IMR-90 (cell line): Measurements from ENCODE around the gene TENM3. TPM values are rescaled to one million over a fixed set of nuclear protein-coding genes. Genes with fewer than 3 reads are reported as not detected.

Experiments
- ATAC-seq: fragments of 200-7000 bp; cut with Tn5 transposase; 2 replicates; pipeline ENCODE4 v1.9.1; 2020; ENCODE audit warnings: low read depth, mild to moderate bottlenecking, moderate library complexity
- BruUV-seq: library from RNA; stranded (reverse); fragments of 400-500 nt; replicated peaks from 2 replicates; lab custom pipeline; 2021; lab: Mats Ljungman, UMichigan
- CTCF ChIA-PET: fragments of 300-600 bp; formaldehyde crosslinking; extraction: SDS; loops from one replicate; lab custom pipeline; 2021; ENCODE audit warnings: antibody characterized with exemption; lab: Yijun Ruan, JAX
- POLR2A ChIA-PET: fragments of 300-600 bp; sonication (Branson Sonifier 250); formaldehyde crosslinking; loops from one replicate; lab custom pipeline; 2022; ENCODE audit warnings: antibody characterized with exemption; ENCODE audit not compliant: unreplicated experiment; lab: Charles Lee
- DNase-seq: peaks from one replicate; pipeline ENCODE4 v3.0.0; 2013
- H2AFZ ChIP-seq: replicated peaks from 2 replicates; pipeline ENCODE3; 2013; ENCODE audit warnings: low read length, mild to moderate bottlenecking; ENCODE audit not compliant: poor library complexity
- H2AK5ac ChIP-seq: 2 replicates; pipeline ENCODE4 v1.6.1; 2013; ENCODE audit warnings: low read depth, low read length, inconsistent platforms
- H2AK9ac ChIP-seq: replicated peaks from 2 replicates; pipeline ENCODE3; 2013; ENCODE audit warnings: mild to moderate bottlenecking, low read depth, low read length, moderate library complexity; ENCODE audit not compliant: poor library complexity
- H2BK120ac ChIP-seq: 2 replicates; pipeline ENCODE4 v1.6.1; 2013; ENCODE audit warnings: low read depth, low read length, inconsistent platforms
- H2BK15ac ChIP-seq: 3 replicates; pipeline ENCODE4 v1.6.1; 2013; ENCODE audit warnings: low read depth, low read length, inconsistent platforms
- H2BK20ac ChIP-seq: 2 replicates; pipeline ENCODE4 v1.6.1; 2013; ENCODE audit warnings: low read depth, mild to moderate bottlenecking, inconsistent platforms, low read length, moderate library complexity
- H2BK5ac ChIP-seq: 2 replicates; pipeline ENCODE4 v1.6.1; 2013; ENCODE audit warnings: mild to moderate bottlenecking, low read depth, low read length, inconsistent platforms; ENCODE audit not compliant: poor library complexity, severe bottlenecking
- H3K14ac ChIP-seq: replicated peaks from 2 replicates; pipeline ENCODE4 v1.6.1; 2013; ENCODE audit warnings: low read depth, low read length, inconsistent platforms
- H3K18ac ChIP-seq: 2 replicates; pipeline ENCODE4 v1.6.1; 2013; ENCODE audit warnings: low read depth, low read length, control low read depth
- H3K23ac ChIP-seq: 2 replicates; pipeline ENCODE4 v1.6.1; 2013; ENCODE audit warnings: low read depth, low read length, inconsistent platforms
- H3K27ac ChIP-seq: 2 replicates; pipeline ENCODE4 v1.5.1; 2013; ENCODE audit warnings: mild to moderate bottlenecking, control low read depth, low read length; ENCODE audit not compliant: insufficient read depth
- H3K27me3 ChIP-seq: 2 replicates; pipeline ENCODE4 v1.6.1; 2013; ENCODE audit warnings: low read length; ENCODE audit not compliant: control insufficient read depth, insufficient read depth
- H3K36me3 ChIP-seq: 2 replicates; pipeline ENCODE4 v1.6.1; 2013; ENCODE audit warnings: low read length, mixed read lengths; ENCODE audit not compliant: control insufficient read depth, insufficient read depth
- H3K4ac ChIP-seq: 2 replicates; pipeline ENCODE4 v1.6.1; 2013; ENCODE audit warnings: low read depth, low read length, inconsistent platforms
- H3K4me1 ChIP-seq: 2 replicates; pipeline ENCODE4 v1.6.1; 2013; ENCODE audit warnings: low read length, mixed read lengths; ENCODE audit not compliant: control insufficient read depth, insufficient read depth
- H3K4me2 ChIP-seq: 2 replicates; pipeline ENCODE4 v1.6.1; 2013; ENCODE audit warnings: low read depth, mild to moderate bottlenecking, control low read depth, low read length, moderate library complexity
- H3K4me3 ChIP-seq: 2 replicates; pipeline ENCODE4 v1.5.1; 2013; ENCODE audit warnings: low read depth, mild to moderate bottlenecking, control low read depth, low read length, moderate library complexity; ENCODE audit not compliant: insufficient read depth
- H3K56ac ChIP-seq: 2 replicates; pipeline ENCODE4 v1.6.1; 2013; ENCODE audit warnings: low read length, inconsistent platforms; ENCODE audit not compliant: insufficient read depth; ENCODE audit errors: extremely low read depth
- H3K79me1 ChIP-seq, 2 experiments: 2 replicates each; pipeline ENCODE4 v1.6.1; 2013; ENCODE audit warnings: low read length in 2 of 2, inconsistent platforms in 1 of 2, low read depth in 1 of 2
- H3K9ac ChIP-seq: 2 replicates; pipeline ENCODE4 v1.6.1; 2013; ENCODE audit warnings: low read depth, low read length, control low read depth
- H3K9me1 ChIP-seq: 2 replicates; pipeline ENCODE4 v1.6.1; 2013; ENCODE audit warnings: low read length, inconsistent platforms; ENCODE audit not compliant: insufficient read depth
- H3K9me3 ChIP-seq: 2 replicates; pipeline ENCODE4 v1.6.1; 2013; ENCODE audit warnings: low read length; ENCODE audit not compliant: control insufficient read depth, insufficient read depth
- H4K20me1 ChIP-seq: 2 replicates; pipeline ENCODE4 v1.6.1; 2013; ENCODE audit warnings: low read length, inconsistent platforms; ENCODE audit not compliant: insufficient read depth
- H4K5ac ChIP-seq: 2 replicates; pipeline ENCODE4 v1.6.1; 2013; ENCODE audit warnings: mild to moderate bottlenecking, low read depth, low read length, control low read depth
- H4K8ac ChIP-seq, 2 experiments: 2 replicates each; pipeline ENCODE4 v1.6.1; 2013; ENCODE audit warnings: low read depth in 2 of 2, low read length in 2 of 2, control low read depth in 1 of 2, inconsistent platforms in 1 of 2
- H4K91ac ChIP-seq: 2 replicates; pipeline ENCODE4 v1.6.1; 2013; ENCODE audit warnings: low read depth, low read length, inconsistent platforms; ENCODE audit not compliant: insufficient read depth
- BHLHE40 ChIP-seq: fragments of 150-350 bp; IDR thresholded peaks from 2 replicates; pipeline ENCODE4 v1.6.1; 2016; ENCODE audit warnings: mild to moderate bottlenecking, low read depth, low read length
- POLR2A ChIP-seq: IDR thresholded peaks from 2 replicates; pipeline ENCODE4 v1.6.1; 2012; ENCODE audit warnings: mild to moderate bottlenecking, low read depth, low read length
- WGBS, 2 experiments: methylation state at CpG; one replicate each; pipeline versions ENCODE4 v1.1.5 to v1.1.7; 2013; ENCODE audit warnings: missing lambda C conversion rate in 2 of 2; ENCODE audit not compliant: insufficient read length in 1 of 2; ENCODE audit errors: extremely low coverage in 2 of 2; 5-methylcytosine and 5-hydroxymethylcytosine counted together
- dilution Hi-C: fragments of 300-500 bp; cut with HindIII; formaldehyde crosslinking; loops from one replicate; pipeline ENCODE4 v1.14.3; 2018; ENCODE audit warnings: low sequenced_read_pairs; ENCODE audit not compliant: unreplicated experiment
- in situ Hi-C: fragments of 300-500 bp; cut with MboI; formaldehyde crosslinking; loops from 3 replicates; pipeline ENCODE4 v1.14.3; 2019; ENCODE audit warnings: low sequenced_read_pairs, inconsistent platforms, mixed read lengths
- intact Hi-C: fragments of 100-400 bp; cut with micrococcal nuclease; formaldehyde crosslinking; loops from 2 replicates; pipeline ENCODE4 v1.10.0; 2022
- polyA plus RNA-seq, 3 experiments: library from polyadenylated mRNA; depleted of rRNA; stranded (reverse); fragments of >200 nt; gene quantifications; 2 replicates each; pipeline ENCODE4 v1.2.3, GENCODE V29; 2012; ENCODE audit warnings: low replicate concordance in 1 of 3
- total RNA-seq: library from RNA; depleted of rRNA; stranded (reverse); fragments of >200 nt; gene quantifications from 2 replicates; pipeline ENCODE4 v1.2.3, GENCODE V29; 2012
- TF ChIP-seq, protein P1 (sequence below): fragments of 150-350 bp; IDR thresholded peaks from 2 replicates; pipeline ENCODE4 v1.6.1; 2016; ENCODE audit warnings: low read depth, mild to moderate bottlenecking, low read length, moderate library complexity, borderline replicate concordance

The TENM3 gene
- total and polyA plus RNA-seq, 2 of the 4 experiments (the other 2 are of a cell fraction): 29.9 to 173 TPM

- H4K5ac ChIP-seq: no peak overlapping the region
- no peak overlapping the region for H2BK20ac ChIP-seq
- H3K4me2 ChIP-seq: no peak overlapping the region
- no TSS peak for BruUV-seq
- H2AFZ ChIP-seq: no peak overlapping the region
- POLR2A ChIA-PET: no interaction called here
- intact Hi-C loops (no loop called here), dilution Hi-C loops (no loop called here), in situ Hi-C loops (no loop called here)
- H3K9me3 ChIP-seq: peaks cover 3% of the 10 kb centered on the region; the same call in 1 of the 2 replicates
- H2AK5ac ChIP-seq: no peak overlapping the region
- no peaks in the 10 kb centered on the region for H3K9me1 ChIP-seq
- no CpG with 5 or more reads among the region's 5 CpGs for WGBS, 2 experiments
- H3K79me1 ChIP-seq: no peaks in the 10 kb centered on the region
- H3K14ac ChIP-seq: no peak overlapping the region
- no peak overlapping the region for H3K4me3 ChIP-seq
- DNase-seq (no peak), ATAC-seq (no peak)
- no peak overlapping the region for H3K18ac ChIP-seq
- H3K4ac ChIP-seq: no peak overlapping the region
- H3K9ac ChIP-seq: no peak overlapping the region
- H3K56ac ChIP-seq: no peak overlapping the region
- TF ChIP-seq BHLHE40: no peak
- TF ChIP-seq, protein P1, sequence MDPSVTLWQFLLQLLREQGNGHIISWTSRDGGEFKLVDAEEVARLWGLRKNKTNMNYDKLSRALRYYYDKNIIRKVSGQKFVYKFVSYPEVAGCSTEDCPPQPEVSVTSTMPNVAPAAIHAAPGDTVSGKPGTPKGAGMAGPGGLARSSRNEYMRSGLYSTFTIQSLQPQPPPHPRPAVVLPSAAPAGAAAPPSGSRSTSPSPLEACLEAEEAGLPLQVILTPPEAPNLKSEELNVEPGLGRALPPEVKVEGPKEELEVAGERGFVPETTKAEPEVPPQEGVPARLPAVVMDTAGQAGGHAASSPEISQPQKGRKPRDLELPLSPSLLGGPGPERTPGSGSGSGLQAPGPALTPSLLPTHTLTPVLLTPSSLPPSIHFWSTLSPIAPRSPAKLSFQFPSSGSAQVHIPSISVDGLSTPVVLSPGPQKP: no peak
- no peak for TF ChIP-seq POLR2A
- H2AK9ac ChIP-seq: no peak overlapping the region
- no peak overlapping the region for H3K27ac ChIP-seq
- CTCF ChIA-PET: no interaction called here
- no peak overlapping the region for H2BK15ac ChIP-seq
- no peaks in the 10 kb centered on the region for H3K27me3 ChIP-seq
- H3K4me1 ChIP-seq: no peaks in the 10 kb centered on the region
- no peak overlapping the region for H2BK5ac ChIP-seq
- H4K8ac ChIP-seq: no peak overlapping the region
- no peak overlapping the region for H4K91ac ChIP-seq
- no peak overlapping the region for H2BK120ac ChIP-seq
- H3K23ac ChIP-seq: no peak overlapping the region
- H3K36me3 ChIP-seq: no peaks in the 10 kb centered on the region
- H4K20me1 ChIP-seq: no peaks in the 10 kb centered on the region
These were observed 166.1 kb downstream of the TENM3 start for GRCh38 chr4:182409271-182409670.
